Osteocyte (in vitro differentiated cells): Measurements from ENCODE around the gene AFF1. TPM values are rescaled to one million over a fixed set of nuclear protein-coding genes. Genes with fewer than 3 reads are reported as not detected.

ENCODE experiments used
- DNase-seq: peaks from one replicate; pipeline ENCODE4 v3.0.0; 2021; ENCODE audit warnings: mixed read lengths; ENCODE audit not compliant: unreplicated experiment; ENCODE audit errors: extremely low spot score
- H3K27ac Mint-ChIP-seq: one replicate; pipeline ENCODE4 v1.8.0; 2021; ENCODE audit warnings: mild to moderate bottlenecking, mixed read lengths; ENCODE audit not compliant: unreplicated experiment
- H3K27me3 Mint-ChIP-seq: one replicate; pipeline ENCODE4 v1.8.0; 2021; ENCODE audit warnings: mixed read lengths; ENCODE audit not compliant: unreplicated experiment
- H3K36me3 Mint-ChIP-seq: one replicate; pipeline ENCODE4 v1.8.0; 2021; ENCODE audit warnings: mixed read lengths; ENCODE audit not compliant: unreplicated experiment
- H3K4me1 Mint-ChIP-seq: one replicate; pipeline ENCODE4 v1.8.0; 2021; ENCODE audit warnings: mixed read lengths; ENCODE audit not compliant: unreplicated experiment
- H3K4me3 Mint-ChIP-seq: one replicate; pipeline ENCODE4 v1.8.0; 2021; ENCODE audit warnings: mild to moderate bottlenecking, moderate library complexity, mixed read lengths; ENCODE audit not compliant: unreplicated experiment
- H3K9me3 Mint-ChIP-seq: one replicate; pipeline ENCODE4 v1.8.0; 2021; ENCODE audit warnings: mixed read lengths; ENCODE audit not compliant: unreplicated experiment
- CTCF ChIP-seq: fragments of 200-600 bp; sonication (generic); IDR thresholded peaks from 2 replicates; pipeline ENCODE4 v1.5.0; 2021; ENCODE audit warnings: antibody characterized with exemption, mild to moderate bottlenecking, moderate library complexity
- total RNA-seq: library from RNA; stranded (reverse); gene quantifications from 2 replicates; pipeline ENCODE4 v1.2.1, GENCODE V29; 2021

Gene AFF1
- total RNA-seq, 1 donor from 2014 or later = 39.3 TPM

- no peaks in the 10 kb centered on the region for H3K27me3 Mint-ChIP-seq
- no peak for TF ChIP-seq CTCF
- peak overlapping the region; percentile 8 for H3K4me3 Mint-ChIP-seq
- peaks cover 52% of the 10 kb centered on the region for H3K4me1 Mint-ChIP-seq
- H3K9me3 Mint-ChIP-seq = no peaks in the 10 kb centered on the region
- H3K27ac Mint-ChIP-seq = peak overlapping the region; percentile 91
- no peak for DNase-seq
- peaks cover 15% of the 10 kb centered on the region for H3K36me3 Mint-ChIP-seq
These were observed 168.9 kb downstream of the AFF1 start for GRCh38 chr4:87103691-87104187.

GRCh38 chr4:87105101-87105845 lies 170.5 kb downstream of the AFF1 start:
- no peaks in the 10 kb centered on the region for H3K9me3 Mint-ChIP-seq
- peak overlapping the region; percentile 1 for H3K27ac Mint-ChIP-seq
- no peak for TF ChIP-seq CTCF
- peaks cover 14% of the 10 kb centered on the region for H3K36me3 Mint-ChIP-seq
- H3K4me3 Mint-ChIP-seq = no peak overlapping the region
- no peak for DNase-seq
- no peaks in the 10 kb centered on the region for H3K27me3 Mint-ChIP-seq
- H3K4me1 Mint-ChIP-seq = peaks cover 58% of the 10 kb centered on the region

- peak overlapping the region; percentile 90 for H3K27ac Mint-ChIP-seq
- no peak for DNase-seq
- H3K27me3 Mint-ChIP-seq = no peaks in the 10 kb centered on the region
- no peak for TF ChIP-seq CTCF
- peak overlapping the region; percentile 51 for H3K4me3 Mint-ChIP-seq
- peaks cover 11% of the 10 kb centered on the region for H3K36me3 Mint-ChIP-seq
- H3K9me3 Mint-ChIP-seq = no peaks in the 10 kb centered on the region
- peaks cover 59% of the 10 kb centered on the region for H3K4me1 Mint-ChIP-seq
These were observed 173.3 kb downstream of the AFF1 start for GRCh38 chr4:87108142-87108546.

GRCh38 chr4:87109121-87109520 lies 174.3 kb downstream of the AFF1 start:
- peaks cover 51% of the 10 kb centered on the region for H3K4me1 Mint-ChIP-seq
- no peak for DNase-seq
- no peak overlapping the region for H3K4me3 Mint-ChIP-seq
- H3K27ac Mint-ChIP-seq = peak overlapping the region; percentile 90
- H3K27me3 Mint-ChIP-seq = no peaks in the 10 kb centered on the region
- no peak for TF ChIP-seq CTCF
- H3K36me3 Mint-ChIP-seq = peaks cover 12% of the 10 kb centered on the region
- H3K9me3 Mint-ChIP-seq = no peaks in the 10 kb centered on the region

GRCh38 chr4:87109945-87110344 lies 175.1 kb downstream of the AFF1 start:
- Mint-ChIP-seq H3K4me1 (peaks cover 49% of the 10 kb centered on the region), H3K9me3 (no peaks in the 10 kb centered on the region), H3K27ac (no peak overlapping the region), H3K4me3 (no peak overlapping the region), H3K36me3 (peaks cover 18% of the 10 kb centered on the region), H3K27me3 (no peaks in the 10 kb centered on the region)
- no peak for TF ChIP-seq CTCF
- DNase-seq = no peak
